ENCODE results near the gene ARFRP1.

Gene ARFRP1

DNA sequence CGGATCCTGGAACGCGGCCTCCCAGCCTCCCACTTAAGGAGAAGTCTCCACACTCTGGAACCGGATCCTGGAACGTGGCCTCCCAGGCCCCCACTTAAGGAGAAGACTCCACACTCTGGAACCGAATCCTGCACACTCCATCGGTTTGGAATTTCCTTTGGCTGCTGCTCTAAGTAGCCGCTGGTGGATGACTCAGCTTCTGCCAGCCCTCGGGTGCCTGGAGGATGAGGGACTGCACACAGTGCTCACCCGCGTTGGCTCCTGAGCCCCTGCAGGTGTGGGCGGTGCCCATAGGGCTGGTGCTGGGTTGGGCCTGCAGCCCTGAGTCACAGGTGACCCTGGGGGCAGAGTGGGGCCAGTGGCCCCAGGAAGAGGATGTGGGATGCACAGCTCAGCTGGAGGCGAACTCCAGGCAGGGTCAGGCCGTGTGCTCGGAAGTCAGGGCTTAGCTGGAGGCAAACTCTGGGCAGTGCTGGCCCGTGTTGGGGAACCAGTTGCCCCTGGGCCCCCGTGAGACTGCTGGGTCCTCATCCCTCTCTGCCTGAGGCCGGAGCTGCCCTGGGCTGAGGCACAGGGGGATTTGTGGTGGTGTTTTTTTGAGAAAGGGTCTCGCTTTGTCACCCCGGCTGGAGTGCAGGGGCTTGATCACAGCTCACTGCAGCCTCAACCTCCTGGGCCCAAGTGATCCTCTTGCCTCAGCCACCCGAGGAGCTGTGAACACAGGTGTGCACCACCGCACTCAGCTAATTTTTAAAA, 25.2 kb downstream of the ARFRP1 start:
- H3K56ac ChIP-seq (ENCODE audit: low read length): no peak overlapping the region
- no peak overlapping the region for H3K18ac ChIP-seq (ENCODE audit: low read length)
- no peak overlapping the region for H3K9ac ChIP-seq (ENCODE audit: low read length)
- no peaks in the 10 kb centered on the region for H3K79me1 ChIP-seq (ENCODE audit: low read length)
- H3K23ac ChIP-seq (ENCODE audit: low read length): no peak overlapping the region
- H3K4me1 ChIP-seq (ENCODE audit: control insufficient read depth, low read depth, low read length): no peaks in the 10 kb centered on the region
- no CpG with 5 or more reads among the region's 22 CpGs for WGBS (ENCODE audit: extremely low coverage, insufficient coverage, low lambda C conversion rate)
- no peak overlapping the region for H2AK5ac ChIP-seq (ENCODE audit: low read length)
- no peak overlapping the region for H3K4me3 ChIP-seq (ENCODE audit: low read length)
- H3K4ac ChIP-seq (ENCODE audit: low read depth, low read length): no peak overlapping the region
- H3K27ac ChIP-seq (ENCODE audit: low read depth, low read length): no peak overlapping the region
- H4K8ac ChIP-seq (ENCODE audit: low read depth, low read length): no peak overlapping the region
- no peaks in the 10 kb centered on the region for H3K79me2 ChIP-seq (ENCODE audit: control insufficient read depth, insufficient read depth, low read length)
- no peak overlapping the region for H4K5ac ChIP-seq (ENCODE audit: low read length)
- no peak overlapping the region for H2BK120ac ChIP-seq (ENCODE audit: low read depth, low read length)
- peak; percentile 67 for DNase-seq
- H3K4me2 ChIP-seq (ENCODE audit: low read length): no peak overlapping the region
- peaks cover 1% of the 10 kb centered on the region for H3K36me3 ChIP-seq (ENCODE audit: control insufficient read depth, insufficient read depth, low read length)
- H2BK5ac ChIP-seq (ENCODE audit: low read length): no peak overlapping the region
- H3K27me3 ChIP-seq (ENCODE audit: insufficient read depth, low read length, poor library complexity): no peaks in the 10 kb centered on the region
- H2BK15ac ChIP-seq (replicated peaks; ENCODE audit: low read depth): no peak overlapping the region

DNA sequence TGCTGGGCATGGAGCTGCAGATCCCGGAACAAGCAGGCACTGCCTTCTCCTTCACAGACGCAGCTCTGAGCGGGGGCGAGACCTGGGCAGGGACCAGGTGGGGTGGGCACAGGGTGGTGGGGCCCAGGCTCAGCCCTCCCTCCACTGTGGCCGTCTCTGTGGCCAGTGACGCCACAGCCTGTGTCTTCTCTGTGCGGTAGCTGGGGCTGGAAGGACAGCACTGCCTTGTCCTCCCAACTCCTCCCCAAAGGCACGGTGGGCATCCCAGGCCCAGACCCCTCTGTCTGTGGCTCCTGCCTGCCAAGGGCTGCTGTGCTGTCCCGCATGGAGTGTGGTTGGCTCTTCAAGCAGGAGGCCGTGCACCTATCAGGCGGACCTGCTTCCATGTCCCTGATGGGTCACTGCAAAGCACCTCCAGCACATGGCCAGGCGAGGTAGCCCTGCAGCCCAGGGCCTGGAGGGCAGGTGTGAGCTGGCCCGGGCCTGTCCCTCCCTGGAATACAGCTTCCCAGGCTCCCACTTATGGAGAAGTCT, 26.1 kb downstream of the ARFRP1 start:
- H3K18ac ChIP-seq (ENCODE audit: low read length): no peak overlapping the region
- no peaks in the 10 kb centered on the region for H3K27me3 ChIP-seq (ENCODE audit: insufficient read depth, low read length, poor library complexity)
- H2AK5ac ChIP-seq (ENCODE audit: low read length): no peak overlapping the region
- DNase-seq: no peak
- H3K27ac ChIP-seq (ENCODE audit: low read depth, low read length): no peak overlapping the region
- H4K5ac ChIP-seq (ENCODE audit: low read length): no peak overlapping the region
- H3K4ac ChIP-seq (ENCODE audit: low read depth, low read length): no peak overlapping the region
- no peaks in the 10 kb centered on the region for H3K79me2 ChIP-seq (ENCODE audit: control insufficient read depth, insufficient read depth, low read length)
- no peak overlapping the region for H3K4me3 ChIP-seq (ENCODE audit: low read length)
- no peak overlapping the region for H3K9ac ChIP-seq (ENCODE audit: low read length)
- no peak overlapping the region for H2BK15ac ChIP-seq (replicated peaks; ENCODE audit: low read depth)
- H3K23ac ChIP-seq (ENCODE audit: low read length): no peak overlapping the region
- H3K36me3 ChIP-seq (ENCODE audit: control insufficient read depth, insufficient read depth, low read length): peaks cover 1% of the 10 kb centered on the region
- H3K79me1 ChIP-seq (ENCODE audit: low read length): no peaks in the 10 kb centered on the region
- no peak overlapping the region for H2BK5ac ChIP-seq (ENCODE audit: low read length)
- no peak overlapping the region for H3K56ac ChIP-seq (ENCODE audit: low read length)
- no CpG with 5 or more reads among the region's 13 CpGs for WGBS (ENCODE audit: extremely low coverage, insufficient coverage, low lambda C conversion rate)
- H3K4me2 ChIP-seq (ENCODE audit: low read length): no peak overlapping the region
- no peaks in the 10 kb centered on the region for H3K4me1 ChIP-seq (ENCODE audit: control insufficient read depth, low read depth, low read length)
- H2BK120ac ChIP-seq (ENCODE audit: low read depth, low read length): no peak overlapping the region
- no peak overlapping the region for H4K8ac ChIP-seq (ENCODE audit: low read depth, low read length)

DNA sequence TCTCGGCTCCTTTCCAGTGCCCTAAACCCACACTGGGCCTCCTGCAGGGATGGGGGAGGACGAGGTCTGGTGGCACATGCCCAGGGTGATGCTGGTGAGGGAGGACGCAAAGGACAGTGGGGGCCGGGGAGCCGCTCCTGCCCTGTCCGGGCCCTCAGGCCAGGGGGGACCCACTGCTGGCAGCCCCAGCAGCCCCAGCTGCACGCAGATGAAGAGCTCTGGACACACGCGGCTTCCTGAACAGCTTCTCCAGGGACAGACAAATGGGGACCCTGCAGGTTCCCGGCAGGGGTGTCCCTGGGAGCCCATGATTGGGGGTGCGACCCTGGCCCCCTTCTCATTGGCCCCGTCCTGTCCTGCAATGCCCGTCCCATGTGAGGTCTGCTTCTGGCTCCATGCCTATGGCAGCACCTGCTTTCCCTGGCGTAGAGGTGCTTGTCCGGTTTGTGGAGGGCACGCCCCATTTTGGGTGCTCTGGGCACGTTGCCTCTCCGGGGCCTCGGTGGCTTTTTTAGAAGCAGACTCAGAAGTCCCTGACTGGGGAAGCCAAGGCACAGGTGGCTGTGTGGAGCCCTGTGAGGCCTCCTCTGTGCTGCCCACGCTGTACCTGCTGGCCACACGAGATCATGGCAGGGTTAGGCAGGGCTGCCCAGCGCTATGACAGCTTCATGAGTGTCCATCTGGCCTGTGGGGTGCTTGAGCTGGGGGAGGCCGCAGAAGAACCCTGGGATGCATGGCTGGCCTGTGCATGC, 26.7 kb downstream of the ARFRP1 start:
- H2BK5ac ChIP-seq (ENCODE audit: low read length): no peak overlapping the region
- no peak for DNase-seq
- no peak overlapping the region for H3K4me3 ChIP-seq (ENCODE audit: low read length)
- H2AK5ac ChIP-seq (ENCODE audit: low read length): no peak overlapping the region
- no peak overlapping the region for H4K8ac ChIP-seq (ENCODE audit: low read depth, low read length)
- H2BK15ac ChIP-seq (replicated peaks; ENCODE audit: low read depth): no peak overlapping the region
- no peak overlapping the region for H2BK120ac ChIP-seq (ENCODE audit: low read depth, low read length)
- H3K4me2 ChIP-seq (ENCODE audit: low read length): no peak overlapping the region
- H3K79me2 ChIP-seq (ENCODE audit: control insufficient read depth, insufficient read depth, low read length): no peaks in the 10 kb centered on the region
- no peak overlapping the region for H3K9ac ChIP-seq (ENCODE audit: low read length)
- no peak overlapping the region for H3K56ac ChIP-seq (ENCODE audit: low read length)
- H3K23ac ChIP-seq (ENCODE audit: low read length): no peak overlapping the region
- H3K18ac ChIP-seq (ENCODE audit: low read length): no peak overlapping the region
- H3K27me3 ChIP-seq (ENCODE audit: insufficient read depth, low read length, poor library complexity): no peaks in the 10 kb centered on the region
- WGBS (ENCODE audit: extremely low coverage, insufficient coverage, low lambda C conversion rate): no CpG with 5 or more reads among the region's 23 CpGs
- H3K4ac ChIP-seq (ENCODE audit: low read depth, low read length): no peak overlapping the region
- no peak overlapping the region for H3K27ac ChIP-seq (ENCODE audit: low read depth, low read length)
- H4K5ac ChIP-seq (ENCODE audit: low read length): no peak overlapping the region
- no peaks in the 10 kb centered on the region for H3K4me1 ChIP-seq (ENCODE audit: control insufficient read depth, low read depth, low read length)
- peaks cover 1% of the 10 kb centered on the region for H3K36me3 ChIP-seq (ENCODE audit: control insufficient read depth, insufficient read depth, low read length)
- no peaks in the 10 kb centered on the region for H3K79me1 ChIP-seq (ENCODE audit: low read length)

DNA sequence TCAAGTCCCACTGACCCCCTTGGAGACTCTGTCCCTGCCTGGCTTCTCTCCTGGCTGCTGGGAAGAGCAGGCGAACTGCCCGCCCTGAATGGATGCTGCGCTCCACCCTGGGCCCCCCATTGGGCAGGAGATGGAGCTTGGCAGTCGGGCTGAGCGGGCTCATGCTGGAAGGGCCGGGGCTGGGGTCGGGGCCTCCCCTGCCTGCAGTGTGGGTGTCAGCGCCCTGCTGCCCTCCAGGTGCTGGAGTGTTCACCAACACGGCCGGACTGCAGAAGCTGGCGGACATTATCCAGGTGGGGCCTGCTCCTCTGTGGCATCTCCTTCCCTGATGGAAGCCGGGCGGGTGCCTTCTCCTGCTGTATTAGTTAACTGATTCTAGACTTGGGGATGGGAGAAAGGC, 27.3 kb downstream of the ARFRP1 start:
- Histone ChIP-seq H3K79me2 (ENCODE audit: control insufficient read depth, insufficient read depth, low read length) (no peaks in the 10 kb centered on the region), H3K4ac (ENCODE audit: low read depth, low read length) (no peak overlapping the region), H4K8ac (ENCODE audit: low read depth, low read length) (no peak overlapping the region), H2BK120ac (ENCODE audit: low read depth, low read length) (no peak overlapping the region), H3K4me2 (ENCODE audit: low read length) (no peak overlapping the region), H3K27me3 (ENCODE audit: insufficient read depth, low read length, poor library complexity) (no peaks in the 10 kb centered on the region), H2BK15ac (replicated peaks; ENCODE audit: low read depth) (no peak overlapping the region), H3K79me1 (ENCODE audit: low read length) (no peaks in the 10 kb centered on the region), H2AK5ac (ENCODE audit: low read length) (no peak overlapping the region), H4K5ac (ENCODE audit: low read length) (no peak overlapping the region), H3K36me3 (ENCODE audit: control insufficient read depth, insufficient read depth, low read length) (peaks cover 1% of the 10 kb centered on the region), H3K23ac (ENCODE audit: low read length) (no peak overlapping the region), H3K9ac (ENCODE audit: low read length) (no peak overlapping the region), H2BK5ac (ENCODE audit: low read length) (no peak overlapping the region), H3K4me1 (ENCODE audit: control insufficient read depth, low read depth, low read length) (no peaks in the 10 kb centered on the region), H3K56ac (ENCODE audit: low read length) (no peak overlapping the region), H3K18ac (ENCODE audit: low read length) (no peak overlapping the region), H3K4me3 (ENCODE audit: low read length) (no peak overlapping the region), H3K27ac (ENCODE audit: low read depth, low read length) (no peak overlapping the region)
- no CpG with 5 or more reads among the region's 13 CpGs for WGBS (ENCODE audit: extremely low coverage, insufficient coverage, low lambda C conversion rate)
- DNase-seq: no peak

DNA sequence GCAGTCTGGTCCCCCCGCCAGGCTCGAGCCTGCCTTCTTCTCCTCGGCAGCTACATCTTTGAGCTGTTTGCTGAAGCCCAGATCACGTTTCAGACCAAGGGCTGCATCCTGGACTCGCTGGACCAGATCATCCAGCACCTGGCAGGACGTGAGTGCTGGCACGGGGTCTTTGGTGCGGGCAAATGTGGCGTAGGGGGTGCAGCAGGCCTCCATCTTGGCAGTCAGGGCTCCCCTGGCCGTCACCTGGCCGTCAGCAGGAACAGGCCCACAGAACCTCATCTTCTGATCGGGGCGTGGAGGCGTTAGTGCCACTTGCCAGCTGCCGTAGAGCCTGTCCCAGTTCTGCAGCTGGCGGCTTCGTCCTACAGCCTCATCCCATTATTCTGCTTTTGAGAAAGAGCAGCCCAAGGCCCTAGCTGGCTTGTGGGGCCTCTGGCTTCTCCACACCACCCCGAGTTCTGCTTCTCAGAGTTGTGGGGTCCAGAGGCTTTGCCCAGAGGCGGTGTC, 27.9 kb downstream of the ARFRP1 start:
- Histone ChIP-seq H2BK120ac (ENCODE audit: low read depth, low read length) (no peak overlapping the region), H2BK15ac (replicated peaks; ENCODE audit: low read depth) (no peak overlapping the region), H4K8ac (ENCODE audit: low read depth, low read length) (no peak overlapping the region), H3K4ac (ENCODE audit: low read depth, low read length) (no peak overlapping the region), H2AK5ac (ENCODE audit: low read length) (no peak overlapping the region), H3K36me3 (ENCODE audit: control insufficient read depth, insufficient read depth, low read length) (peaks cover 1% of the 10 kb centered on the region), H3K4me2 (ENCODE audit: low read length) (no peak overlapping the region), H3K79me1 (ENCODE audit: low read length) (no peaks in the 10 kb centered on the region), H3K4me3 (ENCODE audit: low read length) (no peak overlapping the region), H3K18ac (ENCODE audit: low read length) (no peak overlapping the region), H4K5ac (ENCODE audit: low read length) (no peak overlapping the region), H3K4me1 (ENCODE audit: control insufficient read depth, low read depth, low read length) (no peaks in the 10 kb centered on the region), H3K56ac (ENCODE audit: low read length) (no peak overlapping the region), H3K23ac (ENCODE audit: low read length) (no peak overlapping the region), H3K27me3 (ENCODE audit: insufficient read depth, low read length, poor library complexity) (no peaks in the 10 kb centered on the region), H3K27ac (ENCODE audit: low read depth, low read length) (no peak overlapping the region), H3K9ac (ENCODE audit: low read length) (no peak overlapping the region), H2BK5ac (ENCODE audit: low read length) (no peak overlapping the region), H3K79me2 (ENCODE audit: control insufficient read depth, insufficient read depth, low read length) (no peaks in the 10 kb centered on the region)
- DNase-seq: no peak
- WGBS (ENCODE audit: extremely low coverage, insufficient coverage, low lambda C conversion rate): no CpG with 5 or more reads among the region's 19 CpGs
